GM12864 (cell line): ENCODE results near the gene UBE2Q1.

Experiments
- DNase-seq: peaks from one replicate; pipeline ENCODE4 v3.0.0-alpha.2; 2011; ENCODE audit warnings: low read depth
- H3K4me3 ChIP-seq: 2 replicates; pipeline ENCODE4 v1.5.1; 2011; ENCODE audit warnings: mild to moderate bottlenecking, low read depth, low read length, control low read depth
- TF ChIP-seq, protein P1 (sequence below): IDR thresholded peaks from 2 replicates; pipeline ENCODE4 v1.5.1; 2011; ENCODE audit warnings: low read depth, mild to moderate bottlenecking, moderate library complexity, low read length, control low read depth, inconsistent platforms; ENCODE audit errors: missing control alignments

The UBE2Q1 gene

DNA sequence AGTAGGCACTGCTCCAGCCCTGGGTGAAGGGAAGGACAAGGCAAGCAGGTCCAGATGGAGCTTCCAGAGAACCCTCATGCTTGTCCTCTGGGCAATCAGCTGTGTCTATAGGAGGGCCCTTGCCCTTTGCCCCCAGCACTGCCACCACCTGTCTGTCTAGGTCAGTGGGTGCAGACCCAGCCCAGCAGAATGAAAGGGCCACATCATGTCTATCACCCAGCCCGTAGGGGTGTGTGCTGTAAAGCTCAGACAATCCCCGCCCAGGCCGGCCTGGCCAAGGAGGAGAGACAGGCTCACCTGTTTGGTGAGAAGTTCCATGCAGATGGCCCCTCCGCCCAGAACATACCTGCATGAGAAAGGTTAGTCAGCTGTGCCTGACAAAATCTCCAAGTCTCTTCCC is 7.0 kb downstream of the UBE2Q1 start:
- no peak for DNase-seq
- no peak overlapping the region for H3K4me3 ChIP-seq
- TF ChIP-seq, protein P1, sequence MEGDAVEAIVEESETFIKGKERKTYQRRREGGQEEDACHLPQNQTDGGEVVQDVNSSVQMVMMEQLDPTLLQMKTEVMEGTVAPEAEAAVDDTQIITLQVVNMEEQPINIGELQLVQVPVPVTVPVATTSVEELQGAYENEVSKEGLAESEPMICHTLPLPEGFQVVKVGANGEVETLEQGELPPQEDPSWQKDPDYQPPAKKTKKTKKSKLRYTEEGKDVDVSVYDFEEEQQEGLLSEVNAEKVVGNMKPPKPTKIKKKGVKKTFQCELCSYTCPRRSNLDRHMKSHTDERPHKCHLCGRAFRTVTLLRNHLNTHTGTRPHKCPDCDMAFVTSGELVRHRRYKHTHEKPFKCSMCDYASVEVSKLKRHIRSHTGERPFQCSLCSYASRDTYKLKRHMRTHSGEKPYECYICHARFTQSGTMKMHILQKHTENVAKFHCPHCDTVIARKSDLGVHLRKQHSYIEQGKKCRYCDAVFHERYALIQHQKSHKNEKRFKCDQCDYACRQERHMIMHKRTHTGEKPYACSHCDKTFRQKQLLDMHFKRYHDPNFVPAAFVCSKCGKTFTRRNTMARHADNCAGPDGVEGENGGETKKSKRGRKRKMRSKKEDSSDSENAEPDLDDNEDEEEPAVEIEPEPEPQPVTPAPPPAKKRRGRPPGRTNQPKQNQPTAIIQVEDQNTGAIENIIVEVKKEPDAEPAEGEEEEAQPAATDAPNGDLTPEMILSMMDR = no peak

DNA sequence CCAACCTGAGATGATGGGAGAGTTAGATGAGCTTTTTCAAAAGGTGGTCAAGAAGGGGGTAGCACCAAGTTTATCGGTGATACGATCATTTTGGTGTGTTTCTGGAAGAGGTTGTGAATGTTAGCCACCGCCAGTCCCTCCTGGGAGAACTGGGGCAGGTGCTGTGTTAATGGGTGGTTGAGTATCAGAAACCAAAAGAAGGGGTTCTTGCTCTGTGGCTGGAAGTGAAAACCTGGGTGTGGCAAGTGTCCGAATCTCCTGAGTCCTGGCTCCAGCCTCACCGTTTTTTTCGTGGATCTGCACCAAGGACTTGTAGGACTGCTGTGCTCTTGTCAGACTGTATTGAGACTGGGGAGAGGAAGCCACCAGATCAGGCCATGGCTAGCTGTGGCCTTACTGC is 7.8 kb downstream of the UBE2Q1 start:
- H3K4me3 ChIP-seq = no peak overlapping the region
- TF ChIP-seq, protein P1 = no peak
- no peak for DNase-seq

DNA sequence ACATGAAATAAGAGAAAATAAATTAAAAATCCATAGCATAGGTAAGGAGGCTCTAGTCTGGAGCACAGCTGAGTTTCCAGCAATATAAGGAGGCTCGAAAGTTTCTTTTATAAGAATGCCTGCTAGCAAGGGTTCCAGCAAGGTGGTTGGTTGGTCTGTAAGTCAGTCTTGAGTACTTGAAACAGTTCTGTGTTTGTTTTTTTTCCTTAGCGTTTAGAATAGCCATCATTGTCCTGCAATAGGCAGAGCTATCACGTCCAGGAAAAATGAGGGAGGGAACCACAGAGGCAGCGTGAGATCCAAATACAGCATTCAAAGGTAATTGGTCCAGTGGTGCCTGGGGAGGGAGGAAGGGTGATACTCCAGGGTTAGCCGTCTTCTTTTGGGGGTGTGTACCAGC is 8.4 kb downstream of the UBE2Q1 start:
- no peak for DNase-seq
- H3K4me3 ChIP-seq = no peak overlapping the region
- TF ChIP-seq, protein P1 = no peak

DNA sequence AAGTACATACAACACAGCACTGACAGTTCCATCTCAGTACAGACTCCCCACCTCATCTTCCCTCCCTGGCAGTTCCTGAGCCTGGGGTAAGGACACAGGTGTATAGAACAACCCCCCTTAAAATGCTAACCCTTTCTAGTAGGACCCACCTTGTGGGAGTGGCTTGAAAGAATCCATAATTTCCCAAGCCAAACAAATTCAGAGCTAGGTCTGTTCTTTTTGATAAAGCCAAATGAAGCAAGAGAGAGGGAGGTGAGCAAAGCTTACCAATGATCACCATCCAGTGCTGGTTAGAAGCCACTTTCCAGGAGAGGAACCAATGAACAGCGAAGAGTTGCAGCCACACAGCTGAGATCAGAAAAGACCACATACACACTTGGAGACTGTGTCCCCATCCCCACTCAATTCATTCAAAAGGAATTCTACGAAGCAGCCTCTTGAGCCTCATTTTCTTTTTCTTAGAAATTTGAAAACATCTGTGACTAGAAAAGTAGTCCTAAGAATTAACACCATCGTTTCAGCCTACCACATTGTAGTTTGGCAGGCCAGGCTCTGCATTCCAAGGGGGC is 9.2 kb downstream of the UBE2Q1 start:
- no peak for DNase-seq
- H3K4me3 ChIP-seq = no peak overlapping the region
- TF ChIP-seq, protein P1 = no peak

DNA sequence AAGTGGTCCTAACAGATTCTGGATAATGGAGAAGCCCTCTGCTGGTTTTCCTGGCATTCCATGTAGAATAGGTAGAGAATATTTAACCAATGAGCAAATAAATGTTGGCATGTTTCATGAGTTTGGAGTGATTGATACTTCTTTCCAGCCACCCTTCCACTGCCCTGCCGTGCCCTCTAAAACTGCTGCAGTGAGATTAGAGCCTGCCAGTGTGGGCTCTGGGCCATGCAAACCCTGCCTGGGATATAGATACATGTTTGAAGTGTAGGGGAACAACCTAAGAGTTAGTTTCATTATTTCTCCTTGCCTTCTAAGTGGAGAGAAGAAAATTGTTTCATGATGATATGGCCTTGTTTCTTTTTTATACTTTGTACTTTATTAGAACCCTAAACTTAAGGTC is 10.4 kb downstream of the UBE2Q1 start:
- DNase-seq = no peak
- TF ChIP-seq, protein P1 = no peak
- H3K4me3 ChIP-seq = no peak overlapping the region

DNA sequence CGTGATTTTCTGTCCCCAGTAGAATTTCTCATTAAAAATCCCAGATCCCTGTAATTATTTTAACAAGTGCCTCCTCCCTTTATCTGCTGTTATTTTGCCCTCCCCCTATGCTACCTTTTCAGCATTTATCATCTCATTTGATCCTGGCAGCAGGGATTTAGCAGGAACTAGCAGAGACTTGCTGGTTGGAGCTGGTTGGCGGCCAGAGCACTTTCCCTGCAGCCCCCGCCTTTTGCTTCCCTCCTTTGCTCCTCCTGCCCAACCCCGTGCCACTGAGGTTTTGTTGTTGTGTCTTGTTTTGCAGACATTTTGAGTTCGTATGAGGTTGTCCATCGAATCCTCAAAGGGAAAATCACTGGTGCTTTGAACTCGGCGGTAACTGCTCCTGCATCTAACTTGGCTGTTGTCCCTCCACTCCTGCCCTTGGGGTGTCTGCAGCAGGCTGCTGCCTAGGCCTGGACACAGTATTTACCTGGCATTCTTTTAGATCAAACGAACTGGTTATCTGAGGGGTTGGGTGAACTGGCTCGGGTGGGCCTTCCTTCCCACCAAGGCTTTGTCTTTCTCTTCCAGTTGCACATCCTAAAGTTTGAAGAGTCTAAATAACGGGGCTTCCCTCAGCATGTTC is 11.2 kb downstream of the UBE2Q1 start:
- DNase-seq = no peak
- H3K4me3 ChIP-seq = no peak overlapping the region
- TF ChIP-seq, protein P1 = no peak
